Eye (tissue), 1 donor: ENCODE measurements around the gene MANEAL.
"Not testable (repeated sequence)": the region's sequence is repeated elsewhere in the genome, so short reads cannot be mapped to it uniquely, and the experiment has no call there.

Experiments used
- DNase-seq: peaks from one replicate; pipeline ENCODE4 v3.0.0-alpha.2; 2015

Gene MANEAL

DNA sequence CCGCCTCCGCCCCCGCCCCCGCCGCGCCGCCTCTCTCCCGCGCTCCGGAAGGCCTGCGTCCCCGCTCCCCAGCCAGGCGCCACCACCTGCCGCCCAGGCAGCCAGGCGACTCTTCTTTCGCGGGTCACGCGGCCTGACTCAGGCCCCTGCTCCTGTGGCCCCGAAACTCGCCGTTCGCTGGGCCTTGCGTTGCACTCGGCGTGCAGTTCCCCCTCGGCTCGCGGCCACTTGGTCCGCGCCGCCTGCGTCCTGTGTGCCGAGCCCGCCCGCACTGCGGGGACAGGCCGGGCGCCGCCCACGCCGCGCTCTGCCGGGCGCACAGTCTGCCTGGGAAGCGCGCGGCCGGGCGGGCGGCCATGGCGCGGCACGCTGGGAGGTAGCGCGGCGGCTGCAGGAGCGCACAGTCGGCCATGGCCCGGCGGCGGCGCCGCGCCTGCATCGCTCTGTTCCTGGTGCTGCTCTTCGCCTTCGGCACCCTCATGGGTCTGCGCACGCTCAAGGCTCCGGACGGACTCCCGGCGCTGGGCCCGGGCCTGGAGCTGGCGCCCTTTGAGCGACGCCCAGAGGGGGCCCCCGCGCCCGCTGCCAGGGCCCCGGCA, at the start of gene MANEAL:
TSS of gene MANEAL (plus strand) at position 75 of the 599 bp plus-strand sequence. CDS start at position 411, 336 bp downstream.
- peak; percentile 81 for DNase-seq

GRCh38 chr1:37746806-37747205, 46.8 kb upstream of the MANEAL start:
- no peak for DNase-seq

- no peak for DNase-seq
These were observed 45.1 kb upstream of the MANEAL start for GRCh38 chr1:37748565-37748964.

- peak; percentile 27 for DNase-seq
These were observed 41.4 kb upstream of the MANEAL start for GRCh38 chr1:37752213-37752582.

DNA sequence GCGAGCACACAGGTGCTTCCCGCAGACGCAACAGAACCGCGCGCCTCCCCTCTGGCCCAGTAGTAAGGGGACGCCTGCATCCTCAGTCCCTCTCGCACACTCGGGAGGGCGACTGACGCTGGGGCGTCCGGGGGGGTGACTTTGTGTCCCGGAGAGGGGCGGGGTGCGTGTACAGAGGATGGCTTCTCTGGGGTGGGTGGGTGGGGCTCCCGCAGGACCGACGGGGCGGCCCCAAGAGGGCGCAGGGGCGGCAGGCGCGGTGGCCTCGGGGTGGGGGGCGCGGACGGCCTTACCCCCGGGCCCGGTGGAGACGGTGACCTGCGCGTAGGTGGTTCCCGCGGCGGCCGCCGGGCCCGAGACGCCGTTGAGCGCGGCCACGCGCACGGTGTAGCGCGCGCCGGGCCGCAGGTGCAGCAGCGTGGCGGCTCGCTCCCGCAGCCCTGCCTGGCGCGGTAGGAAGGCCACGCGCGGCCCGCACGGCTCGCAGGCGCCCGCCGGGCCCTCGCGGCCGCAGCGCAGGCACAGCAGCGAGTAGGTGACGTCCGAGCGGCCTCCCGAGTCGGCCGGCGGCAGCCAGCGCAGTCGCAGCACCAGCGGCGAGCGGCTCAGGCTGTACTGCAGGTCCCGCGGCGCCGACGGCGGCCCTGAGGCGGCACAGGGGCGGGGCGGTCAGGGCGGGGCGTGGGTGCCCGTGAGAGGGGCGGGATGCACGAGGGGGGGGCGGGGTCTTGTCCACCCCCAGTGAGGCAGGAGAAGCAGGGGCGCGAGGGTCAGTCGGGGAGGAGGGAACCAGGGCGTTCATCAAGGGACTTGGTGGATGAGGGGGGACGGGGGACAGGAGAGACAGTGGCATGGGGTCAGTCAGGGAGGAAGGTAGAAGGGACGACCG, 40.8 kb upstream of the MANEAL start:
- DNase-seq = peak; percentile 55

- DNase-seq = no peak
These were observed 40.0 kb upstream of the MANEAL start for GRCh38 chr1:37753473-37754321.

- DNase-seq = no peak
These were observed 38.4 kb upstream of the MANEAL start for GRCh38 chr1:37755290-37755689.

- no peak for DNase-seq
These were observed 37.6 kb upstream of the MANEAL start for GRCh38 chr1:37755951-37756560.

GRCh38 chr1:37759451-37759850, 34.2 kb upstream of the MANEAL start:
- no peak for DNase-seq

- DNase-seq = no peak
These were observed 32.1 kb upstream of the MANEAL start for GRCh38 chr1:37761416-37762095.

- no peak for DNase-seq
These were observed 31.1 kb upstream of the MANEAL start for GRCh38 chr1:37762516-37762915.

- DNase-seq = peak; percentile 6
These were observed 29.7 kb upstream of the MANEAL start for GRCh38 chr1:37763791-37764413.

GRCh38 chr1:37764414-37764825, 29.2 kb upstream of the MANEAL start:
- peak; percentile 89 for DNase-seq

GRCh38 chr1:37764888-37765441, 28.7 kb upstream of the MANEAL start, which contains the start of gene EPHA10:
Gene EPHA10, minus strand, starts transcription at chr1:37765120. Its CDS starts 54 bp downstream, at chr1:37765066.
- peak; percentile 87 for DNase-seq

- DNase-seq = peak; percentile 30
These were observed 27.6 kb upstream of the MANEAL start for GRCh38 chr1:37765916-37766664.

DNA sequence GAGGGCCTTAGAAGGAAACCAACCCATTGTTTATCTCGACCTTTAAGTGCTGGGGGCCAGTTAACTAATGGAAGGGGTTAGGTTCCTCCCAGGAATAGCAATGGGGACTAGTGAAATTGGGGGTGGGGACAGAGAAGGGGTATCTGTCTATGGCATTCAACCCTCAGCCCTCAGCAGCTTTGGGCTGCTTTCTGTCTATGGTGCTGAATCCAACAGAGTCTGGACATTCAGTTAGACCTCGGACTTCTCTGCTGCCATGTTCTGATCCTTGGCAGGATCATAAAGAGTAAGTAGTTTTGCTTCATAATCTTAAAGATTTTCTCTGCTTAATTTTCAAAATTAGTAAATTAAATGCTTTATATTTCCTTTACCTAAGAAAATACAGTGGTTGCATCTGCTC, 26.2 kb upstream of the MANEAL start:
- no peak for DNase-seq

GRCh38 chr1:37771440-37771839, 22.2 kb upstream of the MANEAL start:
- DNase-seq = not testable (repeated sequence)

- DNase-seq = no peak
These were observed 16.6 kb upstream of the MANEAL start for GRCh38 chr1:37776946-37777516.

DNA sequence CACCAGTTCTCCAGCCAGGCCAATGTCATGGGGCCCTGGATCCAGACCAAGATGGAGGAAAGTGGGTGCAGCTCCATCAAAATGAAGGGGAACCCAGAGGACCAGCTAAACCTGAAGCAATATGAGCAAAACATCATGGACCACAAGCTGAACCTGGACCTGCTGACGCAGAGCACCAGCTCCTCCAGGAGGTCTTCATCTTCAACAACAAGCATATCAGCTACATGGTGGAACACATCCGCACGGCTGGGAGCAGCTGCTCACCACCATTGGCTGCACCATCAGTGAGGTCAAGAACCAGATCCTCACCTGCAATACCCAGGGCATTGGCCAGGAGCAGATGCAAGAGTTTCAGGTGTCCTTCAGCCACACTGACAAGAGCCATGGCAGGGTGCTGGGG, 15.0 kb upstream of the MANEAL start:
- no peak for DNase-seq

DNA sequence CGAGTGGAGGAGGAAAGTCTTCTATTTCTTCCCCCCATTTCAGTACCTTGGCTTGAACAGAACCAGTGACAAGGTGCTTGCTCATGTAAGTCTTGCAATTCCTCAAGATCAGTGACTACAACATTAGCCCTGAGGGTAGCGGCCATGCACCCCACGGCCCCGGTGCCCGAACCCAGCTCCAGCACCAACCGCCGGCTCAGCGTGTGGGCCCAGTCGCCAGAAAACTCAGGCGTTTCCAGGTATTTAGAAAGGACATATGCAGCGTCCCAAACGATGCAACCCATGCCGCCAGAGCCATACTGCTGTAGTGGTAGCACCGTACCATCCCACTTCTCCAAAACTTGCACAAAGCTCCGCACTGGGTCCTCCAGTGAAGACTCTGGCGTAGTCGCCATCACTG, 11.2 kb upstream of the MANEAL start:
- DNase-seq = no peak
